Stimulated activated CD8-positive, alpha-beta memory T cell treated with anti-CD3 and anti-CD28 coated beads, Interleukin-12 subunit alpha, Interleukin-12 subunit beta, amount 100 ng/mL, for 4 hours (primary cell): ENCODE results near the gene TPR.
A peak's percentile ranks its signal among the peaks of the same experiment; 100 is the strongest.
"Not testable (repeated sequence)": the region's sequence is repeated elsewhere in the genome, so short reads cannot be mapped to it uniquely, and the experiment has no call there.

Experiments used
- DNase-seq: peaks from one replicate; pipeline ENCODE4 v3.0.0-alpha.2; 2020; ENCODE audit warnings: low read depth

The TPR gene

DNA sequence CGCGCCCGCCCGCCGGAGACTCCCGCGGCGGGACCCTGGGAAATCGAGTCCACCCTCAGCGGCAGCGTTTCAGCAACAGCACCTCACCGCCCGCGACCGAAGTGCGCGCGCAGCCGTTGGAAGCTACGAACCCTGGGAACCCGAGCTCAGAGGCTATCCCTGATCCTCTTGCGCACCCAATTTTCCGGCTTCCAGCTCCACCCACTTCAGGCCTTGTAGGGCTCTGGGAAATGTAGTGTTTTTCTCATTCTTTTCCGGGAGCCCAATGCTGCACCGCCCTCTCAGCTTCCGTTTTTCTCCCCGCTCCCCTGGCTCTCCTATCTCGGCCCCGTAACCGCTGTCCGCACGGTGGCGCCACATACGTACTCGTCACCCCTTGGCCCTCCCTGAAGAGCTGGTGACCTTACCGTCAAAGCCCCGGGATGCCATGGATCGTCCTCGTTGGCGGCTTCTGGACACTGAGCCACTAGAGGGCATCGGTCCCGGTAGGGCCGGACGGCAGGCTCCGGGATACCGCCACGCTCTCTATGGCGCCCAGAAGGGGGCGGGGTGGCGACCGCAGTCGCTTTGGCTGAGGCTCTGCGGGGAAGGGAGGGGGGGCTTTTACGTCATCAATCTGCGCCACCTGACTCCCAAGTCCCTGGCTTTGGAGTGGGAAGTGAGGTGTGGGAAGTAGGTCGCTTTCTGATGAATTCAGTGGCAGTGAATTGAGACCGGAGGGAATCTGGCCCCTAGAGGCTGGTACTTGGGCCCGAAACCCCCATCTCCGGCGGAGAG lies at the start of gene TPR, which contains the start of gene ODR4:
Gene TPR (minus strand): TSS at position 102 of the 777 bp plus-strand sequence. CDS start 225 bp downstream, outside the sequence.
Gene ODR4 (plus strand): TSS at position 687 of the 777 bp plus-strand sequence. CDS start 3,948 bp downstream, outside the sequence.
- peak; percentile 89 for DNase-seq

DNA sequence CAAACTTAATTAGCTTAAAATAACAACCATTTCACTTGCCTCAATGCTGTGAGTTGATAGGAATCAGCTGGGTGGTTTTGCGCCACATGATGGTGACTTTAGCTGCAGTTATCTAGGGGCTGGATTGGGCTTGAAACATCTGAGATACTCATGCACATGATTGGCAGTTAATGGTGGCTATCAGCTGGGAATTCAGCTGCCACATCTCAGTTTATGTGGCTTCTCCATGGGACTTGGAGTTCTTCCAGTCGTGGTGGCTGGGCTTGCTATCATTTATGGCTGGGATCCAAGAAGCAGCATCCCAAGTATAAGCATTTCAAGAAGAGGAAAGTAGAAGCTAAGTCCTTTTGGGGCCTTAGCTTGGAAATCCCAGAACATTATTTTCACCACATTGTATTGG lies 49.5 kb upstream of the TPR start:
- DNase-seq = no peak

DNA sequence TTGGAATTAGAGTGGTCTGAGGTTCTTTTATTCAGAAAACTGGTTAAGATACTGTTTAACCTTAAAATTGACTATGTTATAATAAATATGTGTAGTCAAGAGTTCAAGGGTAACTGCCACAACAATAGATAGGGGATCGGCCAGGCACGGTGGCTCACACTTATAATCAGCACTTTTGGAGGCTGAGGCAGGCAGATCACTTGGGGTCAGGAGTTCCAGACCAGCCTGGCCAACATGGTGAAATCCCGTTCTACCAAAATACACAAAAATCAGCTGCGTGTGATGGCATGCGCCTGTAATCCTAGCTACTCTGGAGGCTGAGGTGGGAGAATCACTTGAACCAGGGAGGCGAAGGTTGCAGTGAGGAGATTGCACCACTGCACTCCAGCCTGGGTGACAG lies 46.4 kb upstream of the TPR start:
- no peak for DNase-seq

DNA sequence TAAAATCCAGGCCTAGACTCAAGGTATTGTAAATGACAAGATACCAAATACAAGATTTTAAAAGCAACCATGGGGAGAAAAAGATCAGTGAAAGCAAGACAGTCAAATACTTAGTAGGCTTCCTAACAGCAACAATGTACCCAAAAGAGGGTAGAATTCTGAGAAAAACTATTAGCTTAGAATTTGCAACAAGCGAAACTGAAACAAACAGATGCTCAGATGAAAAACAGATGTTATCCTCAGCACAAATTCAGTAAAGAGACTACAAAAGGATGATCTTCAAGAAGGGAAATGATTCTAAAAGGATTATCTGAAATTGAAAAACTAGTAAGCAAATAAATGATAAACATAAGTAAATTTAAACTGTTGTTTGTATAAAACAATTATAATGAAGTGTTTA lies 45.9 kb upstream of the TPR start:
- no peak for DNase-seq

DNA sequence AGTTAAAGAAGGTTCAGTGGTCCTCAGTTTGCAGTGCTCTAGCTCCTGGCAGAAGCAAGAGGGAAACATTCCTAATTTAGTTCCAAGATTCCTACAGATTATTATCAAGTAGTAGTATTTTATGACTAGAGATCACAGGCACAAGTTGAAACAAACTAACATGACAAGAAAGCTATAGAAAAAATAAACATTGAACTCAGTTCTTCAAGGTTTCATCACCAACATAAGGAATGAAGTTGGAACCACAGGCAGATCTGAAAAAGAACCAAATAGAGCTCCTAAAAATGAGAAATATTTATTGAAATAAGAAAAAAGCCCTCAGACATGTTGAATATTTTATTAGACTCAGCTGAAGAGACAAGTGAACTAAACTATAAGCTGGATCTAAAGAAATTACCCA lies 45.3 kb upstream of the TPR start:
- no peak for DNase-seq

DNA sequence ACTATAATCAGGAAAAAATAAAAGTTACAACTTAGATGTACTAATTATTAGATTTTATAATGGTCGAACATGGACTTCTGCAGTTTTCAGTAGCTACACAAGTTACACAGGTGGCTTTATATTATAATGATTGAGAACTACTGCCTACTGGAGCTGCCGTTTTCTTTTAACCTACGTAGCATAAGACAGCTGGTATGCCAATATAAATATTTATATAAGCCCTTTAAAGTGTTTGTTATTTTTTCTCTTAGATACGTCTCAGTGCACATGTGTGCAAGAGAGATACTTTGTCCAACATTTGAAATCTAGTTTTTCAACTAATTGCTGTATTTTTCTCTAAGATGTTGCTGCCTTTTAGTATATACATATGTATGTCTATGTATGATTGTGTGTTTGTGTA lies 43.5 kb upstream of the TPR start:
- DNase-seq = no peak

DNA sequence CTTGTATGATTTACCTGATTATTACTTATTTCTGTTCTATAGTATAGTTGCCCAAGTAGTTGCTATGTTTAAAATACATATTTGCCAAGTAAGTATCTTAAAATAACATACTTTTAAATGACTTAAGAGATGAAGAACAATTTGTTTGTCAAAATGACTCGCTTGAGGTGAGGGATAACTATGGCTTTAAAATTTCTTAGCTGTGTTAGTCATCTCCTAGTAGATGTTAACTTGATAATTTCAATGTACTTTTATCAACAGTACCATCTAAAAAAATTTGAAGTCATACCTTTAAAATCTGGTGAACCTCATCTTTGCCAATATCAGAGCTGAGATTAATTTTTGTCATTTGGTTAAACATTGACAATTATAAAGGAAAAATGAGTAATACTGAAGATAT lies 38.3 kb upstream of the TPR start:
- DNase-seq = no peak

DNA sequence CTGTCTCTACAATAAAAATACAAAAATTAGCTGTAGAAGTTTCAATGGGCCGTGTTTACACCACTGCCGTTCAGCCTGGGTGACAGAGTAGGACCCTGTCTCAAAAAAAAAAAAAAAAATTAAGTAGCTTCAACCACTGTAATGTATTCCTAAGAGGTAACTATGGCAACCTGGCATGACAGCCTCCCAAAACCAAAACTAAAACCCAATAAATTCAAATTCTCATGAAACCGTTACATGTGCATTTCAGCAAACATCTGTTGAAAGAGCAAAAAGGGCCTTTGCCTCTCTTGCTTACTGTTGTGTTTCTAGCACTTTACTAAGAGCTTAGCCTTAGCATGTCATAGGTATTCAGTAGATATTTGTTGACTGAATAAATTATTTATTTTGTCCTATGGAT lies 34.0 kb upstream of the TPR start:
- DNase-seq = no peak

DNA sequence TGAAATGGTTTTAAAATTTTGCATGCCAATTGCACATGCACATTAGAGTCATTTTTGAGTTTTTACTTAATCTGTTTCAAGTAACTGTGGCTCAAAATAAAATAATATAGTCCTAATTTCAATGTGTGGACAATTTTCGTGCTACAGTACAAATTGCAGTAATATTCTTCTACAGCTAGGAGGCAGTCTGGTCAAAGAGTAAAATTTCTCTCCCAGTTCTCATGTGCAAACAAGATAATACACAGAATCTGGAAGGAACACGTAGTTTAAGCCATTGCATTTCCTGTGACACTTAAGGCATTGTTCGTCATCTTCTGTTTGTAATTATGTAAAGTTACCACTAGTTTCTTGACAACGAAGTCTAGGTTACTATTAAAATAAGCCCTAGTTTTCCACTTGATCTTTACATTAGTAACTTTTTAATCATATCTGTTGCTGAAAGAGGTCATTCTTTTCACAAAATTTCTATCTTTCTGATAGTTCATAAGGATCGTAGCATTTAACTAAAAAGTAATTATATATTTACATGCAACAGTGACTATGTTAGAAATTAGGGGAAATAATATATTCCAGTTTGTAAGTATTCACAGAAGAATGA lies 29.5 kb upstream of the TPR start:
- no peak for DNase-seq

DNA sequence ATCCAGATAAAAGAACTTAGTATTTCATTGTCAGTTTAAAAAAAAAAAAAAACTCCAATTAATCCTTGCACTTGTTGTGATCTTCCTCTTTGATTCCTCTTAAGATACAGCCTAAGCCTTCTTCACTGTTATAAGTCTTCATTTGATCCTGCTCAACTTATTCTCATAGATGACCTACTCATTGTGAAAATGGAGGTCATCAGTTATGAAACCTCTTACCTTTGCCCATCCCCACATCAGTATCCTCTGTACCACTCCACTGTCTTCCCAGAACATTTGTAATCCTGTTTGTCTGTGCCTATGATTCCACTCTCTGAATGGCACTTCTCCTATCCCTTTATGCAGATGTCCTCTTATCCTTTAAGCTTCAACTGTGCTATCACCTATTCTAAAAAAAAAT lies 28.6 kb upstream of the TPR start:
- DNase-seq = no peak

DNA sequence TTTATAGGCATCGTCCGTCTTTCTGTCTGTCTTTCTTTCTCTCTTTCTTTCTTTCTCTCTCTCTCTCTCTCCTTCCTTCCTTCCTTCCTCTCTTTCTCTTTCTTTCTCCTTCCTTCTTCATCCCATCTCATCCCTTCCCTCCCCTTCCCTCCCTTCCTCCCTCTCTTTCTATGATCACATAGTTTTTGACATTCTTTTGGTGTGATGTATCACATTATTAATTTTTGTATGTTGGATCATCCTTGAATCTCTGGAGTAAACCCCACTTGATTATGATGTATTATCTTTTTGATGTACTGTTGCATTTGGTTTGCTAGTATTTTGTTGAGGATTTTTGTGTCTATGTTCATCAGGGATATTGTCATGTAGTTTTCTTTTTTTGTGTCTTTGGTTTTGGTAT lies 26.4 kb upstream of the TPR start:
- DNase-seq = not testable (repeated sequence)

DNA sequence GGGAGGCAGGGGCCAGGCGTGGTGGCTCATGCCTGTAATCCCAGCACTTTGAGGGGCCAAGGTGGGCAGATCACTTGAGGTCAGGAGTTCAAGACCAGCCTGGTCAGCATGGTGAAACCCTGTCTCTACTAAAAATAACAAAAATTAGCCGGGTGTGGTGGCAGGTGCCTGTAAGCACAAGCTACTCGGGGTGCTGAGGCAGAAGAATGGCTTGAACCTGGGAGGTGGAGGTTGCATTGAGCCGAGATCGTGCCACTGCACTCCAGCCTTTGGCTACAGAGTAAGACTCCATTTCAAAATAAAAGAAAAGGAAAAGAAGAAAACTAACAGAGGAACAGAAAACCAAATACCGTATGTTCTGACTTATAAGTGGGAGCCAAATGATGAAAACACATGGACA lies 17.7 kb upstream of the TPR start:
- not testable (repeated sequence) for DNase-seq

DNA sequence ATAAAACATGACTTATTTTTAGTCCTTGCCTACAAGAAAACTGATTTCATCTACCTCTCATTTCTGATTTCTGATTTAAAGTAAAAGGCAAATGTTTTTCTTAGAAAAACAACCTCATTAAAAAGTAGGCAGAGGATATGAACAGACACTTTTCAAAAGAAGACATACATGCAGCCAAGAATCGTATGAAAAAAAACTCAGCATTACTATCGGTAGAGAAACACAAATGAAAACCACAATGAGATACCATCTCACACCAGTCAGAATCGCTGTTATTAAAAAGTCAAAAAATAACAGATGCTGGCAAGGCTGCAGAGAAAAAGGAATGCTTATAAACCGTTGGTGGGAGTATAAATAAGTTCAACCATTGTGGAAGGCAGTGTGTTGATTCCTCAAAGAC lies 16.8 kb upstream of the TPR start:
- DNase-seq = no peak

DNA sequence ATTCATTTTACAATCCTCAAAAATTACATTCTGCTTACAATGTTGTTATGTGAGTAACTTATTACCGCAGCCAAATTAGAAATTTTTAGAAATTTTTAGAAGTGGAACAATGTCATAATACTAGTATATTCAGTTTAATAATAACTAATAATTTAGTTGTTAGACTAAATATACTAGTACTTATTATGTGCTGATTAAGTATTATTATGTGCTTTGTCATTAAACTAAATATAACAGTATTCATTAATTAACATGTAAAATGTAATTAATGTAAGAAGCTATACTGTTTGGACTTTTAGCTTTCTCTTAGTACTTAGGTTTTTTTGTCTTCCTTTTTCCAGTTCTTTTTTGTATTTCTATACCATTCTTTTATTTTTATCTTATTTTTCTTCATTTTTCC lies 15.9 kb upstream of the TPR start:
- DNase-seq = no peak

DNA sequence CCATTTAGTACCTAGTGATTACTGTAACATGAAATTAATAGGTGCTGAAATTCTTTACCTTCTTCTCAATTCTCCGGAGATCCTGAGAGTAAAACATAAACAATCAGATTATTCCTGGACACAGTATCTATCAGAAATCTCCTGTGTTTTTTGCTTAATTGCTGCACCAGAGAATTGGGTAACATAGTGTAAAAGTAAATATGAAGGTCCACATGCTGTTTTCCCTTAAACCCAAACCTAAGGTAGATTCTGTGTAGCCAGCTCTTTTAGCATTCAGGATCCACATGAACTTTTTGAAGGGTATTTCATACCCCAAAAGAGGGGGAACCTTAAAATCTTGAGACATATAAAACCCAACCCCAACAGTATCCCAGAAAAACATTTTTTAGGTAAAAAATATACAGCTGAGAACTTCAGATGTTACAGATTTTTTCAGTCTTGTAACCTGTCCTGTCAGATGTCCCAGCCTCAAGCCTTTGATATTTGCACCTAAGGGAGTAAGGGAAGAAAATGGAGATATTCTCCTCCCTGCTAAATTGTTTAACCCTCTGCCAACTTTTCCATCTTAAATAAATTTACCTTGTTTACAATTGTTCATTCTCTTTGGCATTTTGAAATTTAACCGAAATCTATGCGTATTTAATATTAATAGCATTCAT lies 11.8 kb upstream of the TPR start:
- DNase-seq = no peak

DNA sequence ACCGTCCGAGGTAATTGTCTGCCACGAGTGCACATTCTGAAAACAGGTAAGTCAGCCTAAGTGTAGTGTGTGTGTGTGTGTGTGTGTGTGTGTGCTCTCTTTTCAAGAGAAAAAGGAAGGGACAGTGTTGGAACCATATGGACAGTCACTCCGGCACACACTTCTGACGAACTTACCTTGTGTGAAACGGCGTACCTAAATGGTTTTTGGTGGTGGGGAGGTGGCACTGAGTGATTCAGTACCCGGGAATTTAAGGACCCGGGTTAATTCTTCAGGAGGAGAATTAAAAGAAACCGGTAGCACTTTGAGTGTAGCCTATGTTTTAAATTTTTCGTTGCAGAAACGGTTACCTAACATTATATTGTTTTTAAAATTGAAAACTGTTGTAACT lies 871 bp upstream of the TPR start:
- no peak for DNase-seq

DNA sequence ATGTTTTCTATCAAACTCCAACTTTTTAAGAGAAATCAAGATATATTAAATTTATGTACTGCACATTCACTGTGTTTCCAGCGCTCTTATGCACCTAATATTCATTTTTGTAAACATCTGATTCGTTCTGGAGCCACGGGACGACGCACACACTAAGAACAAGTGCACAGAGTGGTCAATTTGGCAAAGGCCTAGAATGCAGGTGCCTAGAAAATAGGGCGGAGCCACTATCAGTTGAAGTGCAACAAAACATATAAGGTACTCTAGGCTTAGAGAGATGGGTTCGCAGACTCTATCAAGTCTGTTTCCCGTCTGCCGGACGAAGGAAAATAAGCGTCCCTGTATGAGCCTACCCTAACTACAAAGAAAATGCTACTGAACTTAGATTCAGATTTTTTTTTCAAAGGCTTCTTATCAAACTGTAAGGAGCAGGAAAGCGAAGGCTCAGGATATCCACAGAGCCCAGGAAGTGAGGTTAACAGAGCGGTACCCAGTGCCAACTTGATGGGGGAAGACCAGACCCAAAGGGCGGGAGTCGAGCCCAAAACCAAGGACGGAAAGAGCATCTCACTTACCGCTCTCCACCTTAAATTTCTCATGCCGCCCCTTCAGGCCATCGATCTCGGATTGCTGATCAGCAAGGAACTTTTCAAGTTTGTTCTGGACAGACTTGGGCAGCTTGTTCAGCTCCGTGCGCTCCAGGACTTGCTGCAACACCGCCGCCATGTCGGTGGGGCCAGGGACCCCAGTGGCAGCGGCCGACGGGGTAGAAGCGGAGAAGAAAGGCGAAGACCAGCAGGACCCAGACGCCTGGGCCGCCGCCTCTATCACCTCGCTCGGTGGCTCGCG lies 526 bp downstream of the TPR start:
- no peak for DNase-seq

DNA sequence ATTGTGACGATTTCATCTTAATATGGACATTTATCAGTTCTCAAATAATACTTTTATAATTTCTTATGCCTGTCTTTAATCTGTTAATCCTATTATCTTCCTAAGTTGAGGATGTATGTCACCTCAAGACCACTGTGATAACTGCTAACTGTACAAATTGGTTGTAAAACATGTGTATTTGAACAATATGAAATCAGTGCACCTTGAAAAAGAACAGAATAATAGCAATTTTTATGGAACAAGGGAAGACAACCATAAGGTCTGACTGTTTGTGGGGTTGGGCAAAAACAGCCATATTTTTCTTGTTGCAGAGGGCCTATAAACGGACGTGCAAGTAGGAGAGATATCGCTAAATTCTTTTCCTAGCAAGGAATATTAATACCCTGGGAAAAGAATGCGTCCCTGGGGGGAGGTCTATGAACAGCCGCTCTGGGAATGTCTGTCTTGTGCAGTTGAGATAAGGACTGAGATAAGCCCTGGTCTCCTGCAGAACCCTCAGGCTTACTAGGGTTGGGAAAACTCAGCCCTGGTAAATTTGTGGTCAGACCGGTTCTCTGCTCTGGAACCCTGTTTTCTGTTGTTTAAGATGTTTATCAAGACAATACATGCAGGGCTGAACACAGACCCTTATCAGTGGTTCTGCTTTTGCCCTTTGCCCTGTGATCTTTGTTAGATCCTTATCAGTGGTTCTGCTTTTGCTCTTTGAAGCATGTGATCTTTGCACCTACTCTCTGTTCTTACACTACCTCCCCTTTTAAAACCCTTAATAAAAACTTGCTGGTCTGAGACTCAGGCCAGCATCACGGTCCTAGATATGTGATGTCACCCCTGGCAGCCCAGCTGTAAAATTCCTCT lies 27.0 kb downstream of the TPR start:
- DNase-seq = not testable (repeated sequence)

DNA sequence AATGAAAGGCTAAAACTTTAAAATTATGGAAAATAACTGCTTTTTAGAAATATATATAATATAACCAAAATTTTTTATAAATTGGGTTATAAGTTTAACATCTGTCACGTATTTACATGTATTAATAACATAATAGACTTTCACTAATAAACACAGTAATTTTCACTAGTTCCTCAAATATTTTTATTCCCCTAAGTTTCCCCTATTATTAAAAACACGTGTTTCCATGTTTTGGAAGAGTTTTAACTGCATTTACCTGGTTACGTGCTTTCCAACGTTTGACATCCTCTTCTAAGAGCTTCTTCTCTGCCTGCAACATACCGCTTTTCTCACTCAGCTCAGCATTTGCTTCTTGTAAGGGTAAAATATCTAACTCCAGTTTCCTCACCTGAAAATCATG lies 34.3 kb downstream of the TPR start:
- no peak for DNase-seq

DNA sequence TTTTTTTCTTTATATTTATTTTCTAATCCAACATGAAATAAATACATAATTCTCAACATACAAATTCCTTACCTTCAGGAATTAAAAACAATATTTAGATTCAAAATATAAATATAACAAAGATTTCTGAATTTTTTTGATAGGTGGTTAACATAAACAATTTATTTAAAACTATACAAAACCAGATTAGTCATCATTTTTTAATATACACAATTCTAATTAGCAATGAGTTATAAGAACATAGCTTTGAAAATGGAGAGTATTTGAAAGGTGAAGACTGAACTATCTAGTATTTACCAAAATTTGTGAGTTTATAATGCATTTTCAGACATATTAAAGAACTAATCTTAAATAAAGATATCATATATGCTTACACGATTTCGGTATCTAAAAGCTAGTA lies 37.5 kb downstream of the TPR start:
- DNase-seq = no peak

DNA sequence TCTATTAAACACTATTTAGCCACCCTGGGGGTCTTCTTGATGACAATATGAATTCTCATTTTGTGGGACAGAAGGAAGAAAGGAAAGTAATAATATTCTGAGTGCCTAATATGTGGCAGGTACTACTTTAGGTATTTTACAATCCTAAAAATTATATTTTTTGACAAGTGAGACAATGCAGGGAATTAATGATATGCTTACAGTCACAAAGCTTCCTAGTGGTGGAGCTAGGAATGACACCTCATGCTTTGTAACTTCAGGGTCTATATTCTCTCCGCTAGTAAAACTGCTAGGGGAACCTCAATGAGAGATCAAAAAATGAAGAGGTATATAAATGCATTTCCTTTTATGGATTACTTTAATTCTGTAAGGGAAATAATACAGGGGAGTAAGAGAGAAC lies 44.3 kb downstream of the TPR start:
- DNase-seq = no peak
